Fibroblast of skin of abdomen (primary cell): Measurements from ENCODE around the gene PRND.
"Not testable (repeated sequence)": the region's sequence is repeated elsewhere in the genome, so short reads cannot be mapped to it uniquely, and the experiment has no call there.

Experiments
- DNase-seq: peaks from one replicate; pipeline ENCODE4 v3.0.0-alpha.2; 2013

Gene PRND

GRCh38 chr20:4737857-4738627 is 16.3 kb downstream of the PRND start:
- no peak for DNase-seq

GRCh38 chr20:4740774-4741431 is 19.2 kb downstream of the PRND start:
- peak; percentile 27 for DNase-seq

- DNase-seq: no peak
Observed at GRCh38 chr20:4748847-4749246, 27.1 kb downstream of the PRND start.

- no peak for DNase-seq
Observed at GRCh38 chr20:4749326-4749725, 27.6 kb downstream of the PRND start.

- DNase-seq: no peak
Observed at GRCh38 chr20:4750381-4750780, 28.7 kb downstream of the PRND start.

GRCh38 chr20:4759100-4759884 is 37.6 kb downstream of the PRND start:
- DNase-seq: not testable (repeated sequence)

GRCh38 chr20:4763261-4763660 is 41.6 kb downstream of the PRND start:
- no peak for DNase-seq

GRCh38 chr20:4763723-4764510 is 42.2 kb downstream of the PRND start:
- DNase-seq: no peak

- DNase-seq: no peak
Observed at GRCh38 chr20:4764805-4765204, 43.1 kb downstream of the PRND start.

GRCh38 chr20:4765681-4766080 is 44.0 kb downstream of the PRND start:
- DNase-seq: no peak

- no peak for DNase-seq
Observed at GRCh38 chr20:4766631-4767030, 44.9 kb downstream of the PRND start.

GRCh38 chr20:4767084-4767483 is 45.4 kb downstream of the PRND start:
- DNase-seq: no peak

- DNase-seq: no peak
Observed at GRCh38 chr20:4769328-4769727, 47.6 kb downstream of the PRND start.

- DNase-seq: no peak
Observed at GRCh38 chr20:4770026-4770425, 48.3 kb downstream of the PRND start.

- DNase-seq: no peak
Observed at GRCh38 chr20:4771004-4771403, 49.3 kb downstream of the PRND start.

- no peak for DNase-seq
Observed at GRCh38 chr20:4772132-4772531, 50.4 kb downstream of the PRND start.

GRCh38 chr20:4773014-4773413 is 51.3 kb downstream of the PRND start:
- DNase-seq: not testable (repeated sequence)

- no peak for DNase-seq
Observed at GRCh38 chr20:4773736-4774135, 52.0 kb downstream of the PRND start.

- DNase-seq: no peak
Observed at GRCh38 chr20:4774207-4774606, 52.5 kb downstream of the PRND start.

GRCh38 chr20:4775322-4776078 is 53.8 kb downstream of the PRND start:
- no peak for DNase-seq

- no peak for DNase-seq
Observed at GRCh38 chr20:4776079-4776630, 54.4 kb downstream of the PRND start.
